Keratinocyte (primary cell): ENCODE measurements around the gene GARIN5B. TPM values are rescaled to one million over a fixed set of nuclear protein-coding genes. Genes with fewer than 3 reads are reported as not detected.

Experiments
- DNase-seq: peaks from one replicate; pipeline ENCODE4 v3.0.0-alpha.2; 2011; ENCODE audit warnings: low read depth, missing footprints, low spot score
- FAIRE-seq: peaks from 2 replicates; lab custom pipeline; 2011; peaks lifted over from hg19 to GRCh38; lab: Jason Lieb, UNC
- H2AFZ ChIP-seq: 2 replicates; pipeline ENCODE4 v1.6.0; 2012; ENCODE audit warnings: low read length, control low read depth, inconsistent platforms; ENCODE audit not compliant: control insufficient read depth
- H3K27ac ChIP-seq: 2 replicates; pipeline ENCODE4 v1.5.1; 2011; ENCODE audit warnings: low read length; ENCODE audit not compliant: control insufficient read depth, insufficient read depth
- H3K27me3 ChIP-seq: 3 replicates; pipeline ENCODE4 v1.6.0; 2011; ENCODE audit warnings: low read length; ENCODE audit not compliant: control insufficient read depth, insufficient read depth; ENCODE audit errors: extremely low read depth
- H3K36me3 ChIP-seq, 2 experiments: 2 replicates in 1 of 2; 3 replicates in 1 of 2; pipeline ENCODE4 v1.5.1; 2011; ENCODE audit warnings: low read length in 2 of 2, mild to moderate bottlenecking in 1 of 2; ENCODE audit not compliant: control insufficient read depth in 2 of 2, insufficient read depth in 2 of 2; ENCODE audit errors: extremely low read depth in 1 of 2
- H3K4me1 ChIP-seq: 3 replicates; pipeline ENCODE4 v1.5.1; 2011; ENCODE audit warnings: low read length; ENCODE audit not compliant: control insufficient read depth, insufficient read depth; ENCODE audit errors: extremely low read depth
- H3K4me2 ChIP-seq: 3 replicates; pipeline ENCODE4 v1.6.0; 2011; ENCODE audit warnings: low read depth, low read length; ENCODE audit not compliant: control insufficient read depth, insufficient read depth; ENCODE audit errors: extremely low read depth
- H3K4me3 ChIP-seq, 3 experiments: fragments of 200-600 bp in 1 of 3; sonication (generic) in 1 of 3; 2 replicates in 2 of 3; 3 replicates in 1 of 3; pipeline ENCODE4 v1.5.1; 2011 to 2016; ENCODE audit warnings: low read length in 3 of 3, mild to moderate bottlenecking in 3 of 3, control low read depth in 2 of 3, inconsistent platforms in 1 of 3, low read depth in 1 of 3, mixed read lengths in 1 of 3, mixed run types in 1 of 3, moderate library complexity in 1 of 3; ENCODE audit not compliant: control insufficient read depth in 2 of 3, insufficient read depth in 2 of 3; ENCODE audit errors: extremely low read depth in 1 of 3
- H3K79me2 ChIP-seq: 2 replicates; pipeline ENCODE4 v1.6.0; 2012; ENCODE audit warnings: low read length; ENCODE audit not compliant: control insufficient read depth, insufficient read depth
- H3K9ac ChIP-seq: 3 replicates; pipeline ENCODE4 v1.6.0; 2011; ENCODE audit warnings: low read length; ENCODE audit not compliant: control insufficient read depth, insufficient read depth; ENCODE audit errors: extremely low read depth
- H3K9me1 ChIP-seq: 3 replicates; pipeline ENCODE4 v1.6.0; 2011; ENCODE audit warnings: low read length; ENCODE audit not compliant: control insufficient read depth, insufficient read depth; ENCODE audit errors: extremely low read depth
- H3K9me3 ChIP-seq: 2 replicates; pipeline ENCODE4 v1.5.1; 2012; ENCODE audit warnings: low read depth, low read length; ENCODE audit not compliant: control insufficient read depth
- H4K20me1 ChIP-seq: 3 replicates; pipeline ENCODE4 v1.6.0; 2011; ENCODE audit warnings: low read length; ENCODE audit not compliant: control insufficient read depth, insufficient read depth; ENCODE audit errors: extremely low read depth
- CTCF ChIP-seq, 3 experiments: IDR thresholded peaks in 1 of 3; conservative IDR thresholded peaks in 1 of 3; optimal IDR thresholded peaks in 1 of 3; 2 replicates in 2 of 3; 3 replicates in 1 of 3; pipeline versions ENCODE3 to v1.5.1; 2011; ENCODE audit warnings: low read length in 3 of 3, mild to moderate bottlenecking in 3 of 3, moderate library complexity in 2 of 3, control low read depth in 1 of 3, inconsistent platforms in 1 of 3; ENCODE audit not compliant: insufficient read depth in 2 of 3; ENCODE audit errors: extremely low read depth in 1 of 3
- EZH2 ChIP-seq: IDR thresholded peaks from one replicate; pipeline ENCODE4 v1.6.1; 2012; ENCODE audit warnings: inconsistent platforms, mild to moderate bottlenecking, low read length, moderate library complexity
- dilution Hi-C: fragments of 300-500 bp; cut with MboI; formaldehyde crosslinking; loops from one replicate; pipeline ENCODE4 v1.7.0; 2020; ENCODE audit warnings: low sequenced_read_pairs; ENCODE audit not compliant: extremely low pct_ligation_motif_present
- polyA plus RNA-seq, 5 experiments: library from polyadenylated mRNA; depleted of rRNA in 3 of 5; stranded (reverse) in 3 of 5; stranded (forward) in 1 of 5; unstranded in 1 of 5; fragments of >200 nt; gene quantifications; 1 replicate in 1 of 5; 2 replicates in 3 of 5; 3 replicates in 1 of 5; pipeline versions ENCODE4 v1.2.1 to v1.2.3, GENCODE V29; 2011 to 2012; ENCODE audit warnings: missing spikeins in 2 of 5, low read depth in 1 of 5, low replicate concordance in 1 of 5

The GARIN5B gene
- polyA plus RNA-seq, 1 donor (not counting 4 experiments of a cell fraction or from before 2014, with no cell fraction given) = not detected

GRCh38 chr19:55406826-55407549, 43.9 kb upstream of the GARIN5B start:
- TF ChIP-seq EZH2 = no peak
- H3K9me1 ChIP-seq = no peaks in the 10 kb centered on the region
- DNase-seq = no peak
- FAIRE-seq = no peak
- peak overlapping the region; percentile 94 for H3K4me2 ChIP-seq
- H3K4me1 ChIP-seq = peaks cover 20% of the 10 kb centered on the region
- H3K27me3 ChIP-seq = no peaks in the 10 kb centered on the region
- peaks cover 45% of the 10 kb centered on the region for H3K79me2 ChIP-seq
- H3K9me3 ChIP-seq = no peaks in the 10 kb centered on the region
- H4K20me1 ChIP-seq = peaks cover 12% of the 10 kb centered on the region
- dilution Hi-C loops = no loop called here
- H3K27ac ChIP-seq = peak overlapping the region; percentile 93
- H3K36me3 ChIP-seq = peaks cover 20 to 36% of the 10 kb centered on the region in 2 experiments
- H3K4me3 ChIP-seq = peak overlapping the region; percentile 76 to 87 (median 85)
- H2AFZ ChIP-seq = no peak overlapping the region
- peak overlapping the region; percentile 90 for H3K9ac ChIP-seq

- H3K27me3 ChIP-seq = no peaks in the 10 kb centered on the region
- H3K79me2 ChIP-seq = peaks cover 45% of the 10 kb centered on the region
- H3K4me3 ChIP-seq = peak overlapping the region; percentile 76 to 87 (median 85)
- no peak for TF ChIP-seq EZH2
- TF ChIP-seq CTCF (optimal IDR thresholded peaks at IDR 0.05 in 1 of 3, IDR thresholded peaks at IDR 0.05 in 1 of 3, conservative IDR thresholded peaks at IDR 0.05 in 1 of 3; ENCODE audit: extremely low read depth in 1 of 3, insufficient read depth in 2 of 3, low read length in 3 of 3) = no peak
- peaks cover 20% of the 10 kb centered on the region for H3K4me1 ChIP-seq
- H3K9me3 ChIP-seq = no peaks in the 10 kb centered on the region
- dilution Hi-C loops = no loop called here
- FAIRE-seq (no peak), DNase-seq (no peak)
- H3K9me1 ChIP-seq = no peaks in the 10 kb centered on the region
- peak overlapping the region; percentile 94 for H3K4me2 ChIP-seq
- peak overlapping the region; percentile 14 for H3K27ac ChIP-seq
- no peak overlapping the region for H2AFZ ChIP-seq
- H3K36me3 ChIP-seq = peaks cover 22 to 37% of the 10 kb centered on the region in 2 experiments
- H4K20me1 ChIP-seq = peaks cover 14% of the 10 kb centered on the region
- peak overlapping the region; percentile 90 for H3K9ac ChIP-seq
Measured at GRCh38 chr19:55406091-55406825, 43.2 kb upstream of the GARIN5B start.
